Psoas muscle (tissue), 8 donors: ENCODE measurements around the gene CADM1. TPM values are rescaled to one million over a fixed set of nuclear protein-coding genes. Genes with fewer than 3 reads are reported as not detected.

Experiments used
- ATAC-seq, 4 donors: fragments of 200-7000 bp; cut with Tn5 transposase; one replicate each; pipeline ENCODE4 v1.9.1; 2020; ENCODE audit warnings: moderate library complexity in 3 of 4, mild to moderate bottlenecking in 2 of 4
- DNase-seq, 2 donors: peaks; one replicate each; pipeline ENCODE4 v3.0.0-alpha.2; 2020
- H3K27ac ChIP-seq: fragments of 200-600 bp; one replicate; pipeline ENCODE4 v1.8.0; 2022
- H3K27me3 ChIP-seq, 3 donors: fragments of 200-600 bp in 1 of 3; one replicate each; pipeline versions ENCODE4 v1.6.1 to v1.8.0; 2013 to 2022; ENCODE audit warnings: low read length in 2 of 3, mild to moderate bottlenecking in 2 of 3, moderate library complexity in 1 of 3; ENCODE audit not compliant: insufficient read depth in 3 of 3
- H3K36me3 ChIP-seq, 2 donors: fragments of 200-600 bp in 1 of 2; one replicate each; pipeline versions ENCODE4 v1.6.1 to v1.8.0; 2013 to 2022; ENCODE audit warnings: low read depth in 1 of 2, mild to moderate bottlenecking in 1 of 2, moderate library complexity in 1 of 2; ENCODE audit not compliant: insufficient read depth in 1 of 2
- H3K4me1 ChIP-seq: fragments of 200-600 bp; one replicate; pipeline ENCODE4 v1.8.0; 2022
- H3K4me3 ChIP-seq: fragments of 200-600 bp; one replicate; pipeline ENCODE4 v1.8.0; 2022; ENCODE audit warnings: mild to moderate bottlenecking
- H3K9me3 ChIP-seq: fragments of 200-600 bp; one replicate; pipeline ENCODE4 v1.8.0; 2022
- WGBS, 3 donors: extraction: QIAGEN DNeasy Blood & Tissue Kit; methylation state at CpG; one replicate each; pipeline versions ENCODE4 v1.1.6 to v1.1.7; 2013; 5-methylcytosine and 5-hydroxymethylcytosine counted together
- intact Hi-C, 2 donors: fragments of 100-400 bp; cut with DNase I; formaldehyde crosslinking; loops; one replicate each; pipeline versions ENCODE4 v1.11.0 to v1.14.2; 2022
- polyA plus RNA-seq, 3 donors: library from polyadenylated mRNA; stranded (reverse); fragments of 200-250 nt; gene quantifications; one replicate each; pipeline ENCODE4 v1.2.3, GENCODE V29; 2013
- total RNA-seq, 4 donors: library from RNA; stranded (reverse); fragmentation: NEBNext Ultra II Directional in 2 of 4; extraction: Animal tissue kit (Norgen Biotek cat#: 25700) in 2 of 4; gene quantifications; one replicate each; pipeline versions ENCODE4 v1.2.1 to v1.2.4, GENCODE V29; 2021 to 2023
- TF ChIP-seq, protein P1 (sequence below): fragments of 200-600 bp; IDR thresholded peaks from one replicate; pipeline ENCODE4 v1.8.0; 2022; ENCODE audit warnings: antibody characterized with exemption
- donor health status: healthy with polysubstance abuse.
- donor health status: DM: no; HTN: no; CAD: no; lungs with moderate emphysema.
- donor health status: Bipolar disorder and iron deficiency.
- donor health status: healthy.
- donor health status: DM: yes; HTN: yes; CAD: no.
- donor health status: DM: no; HTN: no; CAD: no.
- donor health status: DM: no; HTN: no; CAD: no.
- donor health status: DM: yes; HTN: yes; CAD: no.

CADM1 gene
- total and polyA plus RNA-seq, 7 donors: 3.1 to 12.4 (median 9.5) TPM

DNA sequence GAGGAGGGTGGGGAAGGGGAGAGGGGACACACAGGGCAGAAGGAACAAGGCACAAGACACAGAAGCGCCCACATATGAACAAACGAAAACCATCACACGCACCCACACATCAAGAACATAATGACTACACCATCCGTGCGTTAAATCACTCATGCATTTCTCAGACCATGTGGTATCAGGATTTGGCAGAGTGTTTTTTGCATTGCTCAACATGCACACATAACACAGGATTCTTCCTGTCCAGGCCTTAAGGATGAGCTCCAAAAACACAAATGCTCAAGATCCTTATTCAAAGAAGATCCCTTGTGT is 309.5 kb downstream of the CADM1 start:
- 65 to 82% (median 73%) methylated on average over 5 of the region's 5 CpGs for WGBS, 3 donors
- Histone ChIP-seq H3K9me3 (no peaks in the 10 kb centered on the region), H3K4me3 (no peak overlapping the region), H3K27ac (no peak overlapping the region), H3K4me1 (peaks cover 4% of the 10 kb centered on the region), H3K36me3 (no peaks in the 10 kb centered on the region), H3K27me3 (no peaks in the 10 kb centered on the region)
- ATAC-seq (peak in 2 of 4 donors; percentile 45 to 55), DNase-seq (no peak)
- intact Hi-C loops: no loop called here
- TF ChIP-seq, protein P1, sequence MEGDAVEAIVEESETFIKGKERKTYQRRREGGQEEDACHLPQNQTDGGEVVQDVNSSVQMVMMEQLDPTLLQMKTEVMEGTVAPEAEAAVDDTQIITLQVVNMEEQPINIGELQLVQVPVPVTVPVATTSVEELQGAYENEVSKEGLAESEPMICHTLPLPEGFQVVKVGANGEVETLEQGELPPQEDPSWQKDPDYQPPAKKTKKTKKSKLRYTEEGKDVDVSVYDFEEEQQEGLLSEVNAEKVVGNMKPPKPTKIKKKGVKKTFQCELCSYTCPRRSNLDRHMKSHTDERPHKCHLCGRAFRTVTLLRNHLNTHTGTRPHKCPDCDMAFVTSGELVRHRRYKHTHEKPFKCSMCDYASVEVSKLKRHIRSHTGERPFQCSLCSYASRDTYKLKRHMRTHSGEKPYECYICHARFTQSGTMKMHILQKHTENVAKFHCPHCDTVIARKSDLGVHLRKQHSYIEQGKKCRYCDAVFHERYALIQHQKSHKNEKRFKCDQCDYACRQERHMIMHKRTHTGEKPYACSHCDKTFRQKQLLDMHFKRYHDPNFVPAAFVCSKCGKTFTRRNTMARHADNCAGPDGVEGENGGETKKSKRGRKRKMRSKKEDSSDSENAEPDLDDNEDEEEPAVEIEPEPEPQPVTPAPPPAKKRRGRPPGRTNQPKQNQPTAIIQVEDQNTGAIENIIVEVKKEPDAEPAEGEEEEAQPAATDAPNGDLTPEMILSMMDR: no peak

DNA sequence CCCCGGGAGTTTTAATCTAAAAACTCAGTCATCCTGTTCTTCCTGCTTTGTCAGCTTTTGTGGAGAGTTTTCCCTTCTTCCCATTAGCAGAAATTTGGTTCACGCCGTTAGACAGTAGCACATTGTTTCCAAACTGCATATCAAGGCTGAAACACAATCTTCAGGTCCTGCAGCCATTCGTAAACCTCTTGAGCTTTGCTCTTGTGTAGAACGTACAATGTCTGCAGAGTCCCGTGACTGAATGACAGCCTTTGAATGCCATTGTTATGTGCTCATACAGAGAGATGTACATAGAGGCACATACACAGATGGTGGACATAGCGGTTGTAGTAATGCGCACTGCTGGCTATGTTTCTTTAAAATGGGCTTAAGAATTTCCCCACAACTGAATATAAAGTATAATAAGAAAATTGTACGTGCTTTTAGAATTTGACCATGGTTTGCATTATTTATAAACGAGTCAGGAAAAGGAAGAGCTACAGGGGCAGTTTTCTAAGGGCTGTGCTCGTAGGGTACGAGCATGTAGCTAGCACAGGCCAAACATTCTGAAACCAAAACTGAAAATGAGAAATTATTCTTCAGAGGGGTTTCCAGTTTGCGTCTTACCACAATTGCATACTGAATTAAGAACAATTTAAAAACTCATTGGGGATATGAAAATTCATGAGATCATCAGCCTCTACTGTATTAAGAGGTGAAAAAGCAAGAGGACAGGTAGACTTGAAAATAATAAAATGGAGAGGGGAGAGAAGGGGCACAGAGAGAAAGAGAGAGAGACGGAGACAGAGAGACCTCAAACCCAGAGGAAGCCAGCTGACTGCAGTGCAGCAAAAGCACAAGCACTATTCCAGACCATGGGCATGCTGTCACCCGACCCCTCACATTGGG is 310.1 kb downstream of the CADM1 start:
- 74 to 79% (median 77%) methylated on average over 15 of the region's 15 CpGs for WGBS, 3 donors
- H3K9me3 ChIP-seq: no peaks in the 10 kb centered on the region
- no peak overlapping the region for H3K4me3 ChIP-seq
- no peaks in the 10 kb centered on the region for H3K36me3 ChIP-seq
- H3K4me1 ChIP-seq: no peaks in the 10 kb centered on the region
- TF ChIP-seq, protein P1: no peak
- no peaks in the 10 kb centered on the region for H3K27me3 ChIP-seq
- no peak for DNase-seq
- ATAC-seq: peak in 1 of 4 donors; percentile 6
- intact Hi-C loops: no loop called here
- H3K27ac ChIP-seq: no peak overlapping the region

DNA sequence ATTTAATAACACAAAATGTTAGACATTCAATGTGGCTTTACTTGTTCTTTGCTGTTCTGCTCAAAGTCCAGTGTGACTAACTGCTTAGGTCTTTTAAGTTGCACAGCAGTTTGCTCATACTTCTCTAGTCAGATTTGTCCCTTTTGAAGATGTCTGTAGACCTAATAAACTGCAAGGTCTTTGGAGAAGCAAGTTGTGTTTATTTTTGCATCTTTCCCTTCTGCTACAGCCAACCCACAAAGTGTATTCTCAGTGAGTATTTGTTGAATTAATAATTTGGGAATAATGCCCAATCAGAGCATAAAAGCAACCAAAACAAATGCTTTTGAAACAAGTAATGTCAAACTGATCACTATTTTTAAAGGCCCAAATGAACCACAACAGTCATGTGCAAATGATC is 312.5 kb downstream of the CADM1 start:
- no peaks in the 10 kb centered on the region for H3K9me3 ChIP-seq
- H3K4me3 ChIP-seq: no peak overlapping the region
- no peak for ATAC-seq
- TF ChIP-seq, protein P1: no peak
- H3K36me3 ChIP-seq: no peaks in the 10 kb centered on the region
- DNase-seq: no peak
- intact Hi-C loops: no loop called here
- peaks cover 2% of the 10 kb centered on the region for H3K4me1 ChIP-seq
- no peak overlapping the region for H3K27ac ChIP-seq
- no peaks in the 10 kb centered on the region for H3K27me3 ChIP-seq

DNA sequence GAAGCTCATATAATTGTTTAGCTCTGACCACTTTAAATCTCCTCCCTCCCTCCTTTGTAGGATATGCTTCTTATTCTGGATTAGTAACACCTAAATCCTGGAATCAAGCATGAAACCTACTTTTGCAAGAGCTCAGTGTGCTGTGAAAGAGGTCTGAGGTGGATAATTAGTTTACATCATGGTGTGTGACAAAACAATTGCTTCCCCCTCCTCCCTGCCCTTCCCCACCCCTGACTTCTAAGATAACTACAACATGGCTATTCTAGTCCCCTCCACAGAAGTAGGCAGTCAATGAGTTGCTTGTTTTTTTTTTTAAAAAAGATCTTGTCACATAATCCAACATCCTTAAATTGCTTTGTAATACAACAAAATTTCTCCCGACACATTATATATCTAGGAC is 314.0 kb downstream of the CADM1 start:
- WGBS, 3 donors: 77 to 94% (median 79%) methylated on average over 1 of the region's 1 CpG
- TF ChIP-seq, protein P1: no peak
- Histone ChIP-seq H3K4me1 (peaks cover 7% of the 10 kb centered on the region), H3K27me3 (no peaks in the 10 kb centered on the region), H3K27ac (no peak overlapping the region), H3K9me3 (no peaks in the 10 kb centered on the region), H3K36me3 (no peaks in the 10 kb centered on the region), H3K4me3 (no peak overlapping the region)
- DNase-seq (no peak), ATAC-seq (no peak)
- intact Hi-C loops: no loop called here

DNA sequence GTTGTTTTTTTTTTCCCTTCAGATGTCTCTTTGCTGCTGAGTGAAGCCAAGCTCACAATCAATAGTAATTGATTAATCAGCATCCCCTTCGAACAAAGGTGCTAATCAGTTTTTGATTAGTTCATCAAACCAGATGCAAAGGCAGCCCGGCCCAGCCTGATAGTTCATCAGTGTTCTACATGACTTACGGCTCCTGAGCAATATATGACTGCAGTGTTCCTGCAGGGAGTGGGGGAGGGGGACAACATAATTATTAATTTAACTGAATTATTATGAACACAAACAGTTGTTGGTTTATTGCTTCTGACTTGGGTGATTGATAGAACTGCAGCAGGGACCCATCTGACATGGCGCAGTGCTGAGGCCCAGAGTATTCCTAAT is 315.3 kb downstream of the CADM1 start:
- WGBS, 3 donors: 92 to 96% (median 95%) methylated on average over 4 of the region's 4 CpGs

More for the DNA sequence above, 315.3 kb downstream of the CADM1 start:
- intact Hi-C loops: loop anchor here in 1 of 2 donors (10.0 kb wide), 1 partner anchor 394 kb away; no protein-coding TSS in a partner anchor
- Histone ChIP-seq H3K36me3 (no peaks in the 10 kb centered on the region), H3K4me1 (peaks cover 12% of the 10 kb centered on the region), H3K27me3 (no peaks in the 10 kb centered on the region), H3K4me3 (no peak overlapping the region), H3K27ac (no peak overlapping the region), H3K9me3 (no peaks in the 10 kb centered on the region)
- DNase-seq (no peak), ATAC-seq (no peak)
- TF ChIP-seq, protein P1: no peak
